Measurements from ENCODE around the gene CD36. TPM values are rescaled to one million over a fixed set of nuclear protein-coding genes. Genes with fewer than 3 reads are reported as not detected.

The CD36 gene
- total RNA-seq, 1 donor from 2014 or later, result 1.6 TPM

- Histone ChIP-seq H3K4me3 (no peak overlapping the region), H3K36me3 (no peaks in the 10 kb centered on the region), H3K27me3 (no peaks in the 10 kb centered on the region), H4K20me1 (ENCODE audit: low read depth) (no peaks in the 10 kb centered on the region), H3F3A (ENCODE audit: low read depth) (no peaks in the 10 kb centered on the region), H3K4me1 (no peaks in the 10 kb centered on the region), H3K9me3 (ENCODE audit: low read depth) (no peaks in the 10 kb centered on the region), H3K27ac (no peak overlapping the region), H3K4me2 (no peak overlapping the region), H3K79me2 (ENCODE audit: low read depth) (no peaks in the 10 kb centered on the region), H3K9ac (no peak overlapping the region), H2AFZ (replicated peaks) (no peak overlapping the region)
- no peak overlapping the region for H3K27ac Mint-ChIP-seq
- no peaks in the 10 kb centered on the region for H3K9me3 Mint-ChIP-seq
- DNase-seq (ENCODE audit: low spot score), result no peak
- H3K27me3 Mint-ChIP-seq (ENCODE audit: insufficient read depth, low read depth), result peaks cover 2% of the 10 kb centered on the region
- H3K4me1 Mint-ChIP-seq, result peaks cover 2% of the 10 kb centered on the region
- no peak overlapping the region for H3K4me3 Mint-ChIP-seq
- no peaks in the 10 kb centered on the region for H3K36me3 Mint-ChIP-seq
- TF ChIP-seq EZH2 (IDR thresholded peaks at IDR 0.05), result no peak
- no peak for TF ChIP-seq CTCF (IDR thresholded peaks at IDR 0.05)
- TF ChIP-seq EZH2phosphoT487 (IDR thresholded peaks at IDR 0.05), result no peak
Measured at GRCh38 chr7:80630608-80631405, 7.6 kb upstream of the CD36 start.

- Histone ChIP-seq H3F3A (ENCODE audit: low read depth) (no peaks in the 10 kb centered on the region), H3K27ac (no peak overlapping the region), H4K20me1 (ENCODE audit: low read depth) (no peaks in the 10 kb centered on the region), H3K36me3 (no peaks in the 10 kb centered on the region), H3K27me3 (no peaks in the 10 kb centered on the region), H3K4me2 (no peak overlapping the region), H2AFZ (replicated peaks) (no peak overlapping the region), H3K4me3 (no peak overlapping the region), H3K4me1 (no peaks in the 10 kb centered on the region), H3K79me2 (ENCODE audit: low read depth) (no peaks in the 10 kb centered on the region), H3K9ac (no peak overlapping the region), H3K9me3 (ENCODE audit: low read depth) (no peaks in the 10 kb centered on the region)
- Mint-ChIP-seq H3K4me3 (no peak overlapping the region), H3K4me1 (peaks cover 2% of the 10 kb centered on the region), H3K27ac (no peak overlapping the region), H3K27me3 (ENCODE audit: insufficient read depth, low read depth) (peaks cover 2% of the 10 kb centered on the region), H3K36me3 (no peaks in the 10 kb centered on the region), H3K9me3 (no peaks in the 10 kb centered on the region)
- no peak for TF ChIP-seq EZH2 (IDR thresholded peaks at IDR 0.05)
- TF ChIP-seq EZH2phosphoT487 (IDR thresholded peaks at IDR 0.05), result no peak
- no peak for TF ChIP-seq CTCF (IDR thresholded peaks at IDR 0.05)
- no peak for DNase-seq (ENCODE audit: low spot score)
Measured at GRCh38 chr7:80631421-80631820, 7.0 kb upstream of the CD36 start.

- Histone ChIP-seq H3K4me2 (no peak overlapping the region), H3K4me3 (no peak overlapping the region), H3K27me3 (no peaks in the 10 kb centered on the region), H3F3A (ENCODE audit: low read depth) (no peaks in the 10 kb centered on the region), H2AFZ (replicated peaks) (no peak overlapping the region), H3K36me3 (no peaks in the 10 kb centered on the region), H3K4me1 (no peaks in the 10 kb centered on the region), H3K79me2 (ENCODE audit: low read depth) (no peaks in the 10 kb centered on the region), H4K20me1 (ENCODE audit: low read depth) (no peaks in the 10 kb centered on the region), H3K9ac (no peak overlapping the region), H3K27ac (no peak overlapping the region), H3K9me3 (ENCODE audit: low read depth) (no peaks in the 10 kb centered on the region)
- no peaks in the 10 kb centered on the region for H3K9me3 Mint-ChIP-seq
- H3K36me3 Mint-ChIP-seq, result no peaks in the 10 kb centered on the region
- no peak for TF ChIP-seq EZH2 (IDR thresholded peaks at IDR 0.05)
- TF ChIP-seq CTCF (IDR thresholded peaks at IDR 0.05), result no peak
- no peak for TF ChIP-seq EZH2phosphoT487 (IDR thresholded peaks at IDR 0.05)
- DNase-seq (ENCODE audit: low spot score), result no peak
- no peak overlapping the region for H3K4me3 Mint-ChIP-seq
- H3K27ac Mint-ChIP-seq, result no peak overlapping the region
- H3K27me3 Mint-ChIP-seq (ENCODE audit: insufficient read depth, low read depth), result peaks cover 2% of the 10 kb centered on the region
- no peaks in the 10 kb centered on the region for H3K4me1 Mint-ChIP-seq
Measured at GRCh38 chr7:80632139-80632538, 6.3 kb upstream of the CD36 start.
